ENCODE measurements around the gene MRO.

MRO gene

DNA sequence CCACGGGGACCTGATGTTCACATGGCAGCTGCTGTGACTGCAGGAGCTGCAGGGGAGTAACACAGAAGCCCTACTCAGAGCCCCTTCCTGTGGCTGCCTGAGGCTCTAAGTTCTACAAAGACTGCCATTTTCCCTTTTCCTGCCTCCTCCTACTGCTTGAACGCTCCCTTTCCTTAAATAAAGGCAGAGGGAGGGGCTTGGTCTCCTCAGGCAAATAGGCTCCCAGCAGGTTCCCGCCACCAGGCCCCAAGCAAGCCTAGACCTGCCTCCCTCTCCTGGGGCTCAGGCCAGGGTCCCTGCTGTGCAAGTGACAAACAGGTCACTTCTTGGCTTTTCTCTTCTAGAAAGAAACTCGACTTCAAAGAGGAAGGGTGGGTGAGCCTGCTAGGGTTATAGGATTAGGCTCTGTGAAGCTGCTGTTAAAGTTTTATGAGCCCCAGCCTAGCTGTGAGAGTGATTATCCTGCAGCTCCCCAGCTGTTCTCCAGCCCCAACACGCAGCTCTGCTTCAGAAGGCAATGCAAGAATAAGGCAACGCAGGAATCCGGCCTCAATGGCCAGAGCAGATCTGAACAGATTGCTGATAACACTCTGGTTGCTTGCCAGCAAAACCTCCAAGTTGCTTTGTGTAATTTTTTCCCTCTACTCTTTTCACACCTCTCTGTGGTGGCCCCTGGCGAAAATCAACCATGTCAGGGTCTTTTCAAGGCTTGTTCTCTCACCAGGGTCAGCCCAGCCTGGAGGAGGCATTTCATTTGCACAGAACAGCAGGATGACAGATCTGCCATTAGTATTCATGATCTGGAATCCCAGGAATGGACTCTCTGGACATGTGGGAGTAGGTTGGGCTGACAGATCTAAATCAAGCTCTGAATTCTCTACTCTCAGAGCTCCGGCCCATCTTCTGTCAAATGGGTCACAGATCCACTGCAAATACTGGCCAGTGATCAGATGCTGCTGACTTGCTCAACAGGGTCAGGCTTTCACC lies 71.3 kb downstream of the MRO start:
- DNase-seq (ENCODE audit: insufficient read length, low spot score) (peak; percentile 62), FAIRE-seq (peak; percentile 87)
- TF ChIP-seq, protein P1, sequence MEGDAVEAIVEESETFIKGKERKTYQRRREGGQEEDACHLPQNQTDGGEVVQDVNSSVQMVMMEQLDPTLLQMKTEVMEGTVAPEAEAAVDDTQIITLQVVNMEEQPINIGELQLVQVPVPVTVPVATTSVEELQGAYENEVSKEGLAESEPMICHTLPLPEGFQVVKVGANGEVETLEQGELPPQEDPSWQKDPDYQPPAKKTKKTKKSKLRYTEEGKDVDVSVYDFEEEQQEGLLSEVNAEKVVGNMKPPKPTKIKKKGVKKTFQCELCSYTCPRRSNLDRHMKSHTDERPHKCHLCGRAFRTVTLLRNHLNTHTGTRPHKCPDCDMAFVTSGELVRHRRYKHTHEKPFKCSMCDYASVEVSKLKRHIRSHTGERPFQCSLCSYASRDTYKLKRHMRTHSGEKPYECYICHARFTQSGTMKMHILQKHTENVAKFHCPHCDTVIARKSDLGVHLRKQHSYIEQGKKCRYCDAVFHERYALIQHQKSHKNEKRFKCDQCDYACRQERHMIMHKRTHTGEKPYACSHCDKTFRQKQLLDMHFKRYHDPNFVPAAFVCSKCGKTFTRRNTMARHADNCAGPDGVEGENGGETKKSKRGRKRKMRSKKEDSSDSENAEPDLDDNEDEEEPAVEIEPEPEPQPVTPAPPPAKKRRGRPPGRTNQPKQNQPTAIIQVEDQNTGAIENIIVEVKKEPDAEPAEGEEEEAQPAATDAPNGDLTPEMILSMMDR (IDR thresholded peaks at IDR 0.05; ENCODE audit: insufficient read depth, missing control alignments) = no peak

DNA sequence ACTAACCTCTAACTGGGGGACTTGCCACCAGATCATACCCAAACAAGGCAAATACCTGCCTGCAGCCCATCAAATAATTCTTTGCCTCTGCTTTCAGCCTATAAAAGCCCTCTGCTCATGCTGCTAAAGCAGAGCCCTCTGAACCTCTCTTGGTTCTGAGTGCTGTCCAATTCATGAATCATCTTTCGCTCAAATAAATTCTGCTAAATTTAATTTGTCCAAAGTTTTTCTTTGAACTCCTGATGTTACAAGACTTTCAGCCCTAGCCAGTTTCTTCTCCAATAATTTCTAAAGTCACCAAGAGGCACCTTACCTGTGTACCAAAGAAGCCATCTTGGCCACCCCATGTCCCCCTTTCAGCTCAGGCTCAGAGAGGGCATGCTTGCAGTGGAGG lies 72.0 kb downstream of the MRO start:
- DNase-seq (ENCODE audit: insufficient read length, low spot score) (no peak), FAIRE-seq (no peak)
- TF ChIP-seq, protein P1 (IDR thresholded peaks at IDR 0.05; ENCODE audit: insufficient read depth, missing control alignments) = no peak

DNA sequence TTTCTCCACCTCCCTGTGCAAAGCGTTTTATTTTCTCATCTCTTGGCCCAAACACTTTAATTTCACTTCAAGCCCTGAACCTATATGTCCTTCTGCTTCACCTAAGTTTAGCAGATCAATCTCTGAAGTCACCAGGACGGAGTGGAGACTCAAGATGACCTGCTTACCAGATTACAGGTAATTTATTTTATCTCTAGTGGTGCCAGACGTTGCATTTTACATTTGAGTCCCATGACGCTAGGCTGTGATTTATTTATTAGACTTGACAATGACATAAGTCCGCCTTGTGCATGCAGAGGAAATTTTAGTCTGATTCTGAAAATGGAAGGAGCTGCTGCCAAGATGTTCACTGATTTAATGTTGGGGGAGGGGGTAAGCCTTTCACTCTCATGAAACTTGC lies 73.9 kb downstream of the MRO start:
- FAIRE-seq (no peak), DNase-seq (ENCODE audit: insufficient read length, low spot score) (no peak)
- TF ChIP-seq, protein P1 (IDR thresholded peaks at IDR 0.05; ENCODE audit: insufficient read depth, missing control alignments) = no peak
